Thyroid gland (tissue), 4 donors: Measurements from ENCODE around the gene SLC24A4.

ENCODE experiments used
- POLR2A ChIP-seq, 2 donors: fragments of 450-650 bp; IDR thresholded peaks; one replicate each; pipeline ENCODE4 v1.6.1; 2017; ENCODE audit warnings: antibody characterized with exemption in 2 of 2, mild to moderate bottlenecking in 2 of 2, moderate library complexity in 1 of 2
- TF ChIP-seq, protein P1 (sequence below), 6 experiments: fragments of 200-600 bp in 3 of 6; fragments of 450-650 bp in 3 of 6; sonication (generic) in 3 of 6; IDR thresholded peaks; one replicate each; pipeline ENCODE4 v1.5.1; 2016 to 2019; ENCODE audit warnings: antibody characterized with exemption in 6 of 6, mild to moderate bottlenecking in 2 of 6, inconsistent platforms in 1 of 6, moderate library complexity in 1 of 6

DNA sequence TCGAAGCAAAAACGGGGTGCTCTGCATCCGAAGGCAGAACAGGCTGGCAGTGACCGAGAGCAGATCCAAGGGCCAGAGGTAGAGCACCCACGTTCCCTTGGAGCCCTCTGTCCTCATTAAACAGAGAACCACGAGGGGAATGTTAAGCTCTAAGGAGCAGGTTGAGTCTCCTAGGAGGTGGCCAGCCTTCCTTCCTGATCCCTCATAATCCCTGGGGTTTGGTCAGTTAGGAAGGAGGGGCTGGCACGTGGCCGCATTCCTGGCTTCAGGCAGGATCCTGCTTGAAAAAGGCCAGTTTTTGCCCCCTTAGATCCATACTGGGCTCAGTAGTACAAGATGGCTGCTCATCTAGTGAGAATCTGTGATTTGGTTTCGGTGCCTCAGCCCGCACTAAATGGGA, 57.2 kb downstream of the SLC24A4 start:
- TF ChIP-seq, protein P1, sequence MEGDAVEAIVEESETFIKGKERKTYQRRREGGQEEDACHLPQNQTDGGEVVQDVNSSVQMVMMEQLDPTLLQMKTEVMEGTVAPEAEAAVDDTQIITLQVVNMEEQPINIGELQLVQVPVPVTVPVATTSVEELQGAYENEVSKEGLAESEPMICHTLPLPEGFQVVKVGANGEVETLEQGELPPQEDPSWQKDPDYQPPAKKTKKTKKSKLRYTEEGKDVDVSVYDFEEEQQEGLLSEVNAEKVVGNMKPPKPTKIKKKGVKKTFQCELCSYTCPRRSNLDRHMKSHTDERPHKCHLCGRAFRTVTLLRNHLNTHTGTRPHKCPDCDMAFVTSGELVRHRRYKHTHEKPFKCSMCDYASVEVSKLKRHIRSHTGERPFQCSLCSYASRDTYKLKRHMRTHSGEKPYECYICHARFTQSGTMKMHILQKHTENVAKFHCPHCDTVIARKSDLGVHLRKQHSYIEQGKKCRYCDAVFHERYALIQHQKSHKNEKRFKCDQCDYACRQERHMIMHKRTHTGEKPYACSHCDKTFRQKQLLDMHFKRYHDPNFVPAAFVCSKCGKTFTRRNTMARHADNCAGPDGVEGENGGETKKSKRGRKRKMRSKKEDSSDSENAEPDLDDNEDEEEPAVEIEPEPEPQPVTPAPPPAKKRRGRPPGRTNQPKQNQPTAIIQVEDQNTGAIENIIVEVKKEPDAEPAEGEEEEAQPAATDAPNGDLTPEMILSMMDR (IDR thresholded peaks at IDR 0.05) = no peak
- no peak for TF ChIP-seq POLR2A (IDR thresholded peaks at IDR 0.05)
